Measurements from ENCODE around the gene OLFML2A.
A peak's percentile ranks its signal among the peaks of the same experiment; 100 is the strongest.

OLFML2A gene

GRCh38 chr9:124800306-124801259 is 23.6 kb downstream of the OLFML2A start:
- no peak for DNase-seq

- no peak for DNase-seq
These were observed 24.4 kb downstream of the OLFML2A start for GRCh38 chr9:124801356-124801755.

- DNase-seq, result no peak
These were observed 25.5 kb downstream of the OLFML2A start for GRCh38 chr9:124802426-124802825.

GRCh38 chr9:124803911-124804310 is 27.0 kb downstream of the OLFML2A start:
- DNase-seq, result no peak

- DNase-seq, result no peak
These were observed 28.3 kb downstream of the OLFML2A start for GRCh38 chr9:124805186-124805585.

- no peak for DNase-seq
These were observed 31.5 kb downstream of the OLFML2A start for GRCh38 chr9:124808246-124808956.

- no peak for DNase-seq
These were observed 32.3 kb downstream of the OLFML2A start for GRCh38 chr9:124809211-124809610.

- no peak for DNase-seq
These were observed 33.0 kb downstream of the OLFML2A start for GRCh38 chr9:124809741-124810500.

GRCh38 chr9:124810663-124811355 is 33.9 kb downstream of the OLFML2A start:
- DNase-seq, result no peak

- peak; percentile 29 to 46 for DNase-seq
These were observed 35.5 kb downstream of the OLFML2A start for GRCh38 chr9:124812441-124812876.

- DNase-seq, result no peak
These were observed 36.1 kb downstream of the OLFML2A start for GRCh38 chr9:124813041-124813440.

GRCh38 chr9:124813501-124814163 is 36.7 kb downstream of the OLFML2A start:
- no peak for DNase-seq

GRCh38 chr9:124814164-124814535 is 37.2 kb downstream of the OLFML2A start:
- no peak for DNase-seq

GRCh38 chr9:124815601-124816000 is 38.7 kb downstream of the OLFML2A start:
- DNase-seq, result no peak

- DNase-seq, result peak; percentile 37 to 67
These were observed 41.7 kb downstream of the OLFML2A start for GRCh38 chr9:124818431-124819281.

GRCh38 chr9:124820698-124821623 is 44.0 kb downstream of the OLFML2A start:
- DNase-seq, result no peak

GRCh38 chr9:124828489-124829333 is 51.8 kb downstream of the OLFML2A start:
- no peak for DNase-seq

- no peak for DNase-seq
These were observed 52.4 kb downstream of the OLFML2A start for GRCh38 chr9:124829334-124829669.

GRCh38 chr9:124830593-124830992 is 53.7 kb downstream of the OLFML2A start:
- no peak for DNase-seq
